ENCODE results near the gene OR51M1.

DNA sequence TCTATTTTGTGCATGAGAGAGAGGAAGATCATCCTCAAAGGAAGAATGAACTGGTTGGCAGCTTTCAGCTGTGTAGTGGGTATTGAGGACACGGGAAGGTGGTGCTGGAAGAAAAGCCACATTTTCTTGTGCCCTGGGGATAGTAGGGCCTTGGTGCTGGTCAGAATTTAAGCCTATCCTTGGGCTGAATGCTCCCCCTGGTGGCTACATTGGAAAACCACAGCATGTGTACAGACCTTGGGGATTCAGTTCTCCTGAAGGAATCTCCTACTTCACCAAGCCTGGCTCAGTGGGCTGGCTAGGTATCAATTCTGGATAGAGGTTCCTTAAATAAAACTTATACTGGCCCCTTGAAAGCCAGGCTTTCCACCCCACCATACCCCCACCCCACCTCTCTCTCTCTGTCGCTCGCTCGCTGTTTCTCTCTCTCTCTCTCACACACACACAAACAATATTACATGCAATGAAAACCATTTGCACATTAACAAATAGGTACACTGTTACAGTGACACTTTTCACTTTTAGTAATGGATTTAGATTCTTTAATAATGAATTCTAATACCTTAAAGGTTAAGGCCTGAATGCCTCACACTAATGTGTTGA is 2.8 kb upstream of the OR51M1 start:
- TF ChIP-seq POLR2A (IDR thresholded peaks at IDR 0.05): no peak
- TF ChIP-seq, protein P1, sequence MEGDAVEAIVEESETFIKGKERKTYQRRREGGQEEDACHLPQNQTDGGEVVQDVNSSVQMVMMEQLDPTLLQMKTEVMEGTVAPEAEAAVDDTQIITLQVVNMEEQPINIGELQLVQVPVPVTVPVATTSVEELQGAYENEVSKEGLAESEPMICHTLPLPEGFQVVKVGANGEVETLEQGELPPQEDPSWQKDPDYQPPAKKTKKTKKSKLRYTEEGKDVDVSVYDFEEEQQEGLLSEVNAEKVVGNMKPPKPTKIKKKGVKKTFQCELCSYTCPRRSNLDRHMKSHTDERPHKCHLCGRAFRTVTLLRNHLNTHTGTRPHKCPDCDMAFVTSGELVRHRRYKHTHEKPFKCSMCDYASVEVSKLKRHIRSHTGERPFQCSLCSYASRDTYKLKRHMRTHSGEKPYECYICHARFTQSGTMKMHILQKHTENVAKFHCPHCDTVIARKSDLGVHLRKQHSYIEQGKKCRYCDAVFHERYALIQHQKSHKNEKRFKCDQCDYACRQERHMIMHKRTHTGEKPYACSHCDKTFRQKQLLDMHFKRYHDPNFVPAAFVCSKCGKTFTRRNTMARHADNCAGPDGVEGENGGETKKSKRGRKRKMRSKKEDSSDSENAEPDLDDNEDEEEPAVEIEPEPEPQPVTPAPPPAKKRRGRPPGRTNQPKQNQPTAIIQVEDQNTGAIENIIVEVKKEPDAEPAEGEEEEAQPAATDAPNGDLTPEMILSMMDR (IDR thresholded peaks at IDR 0.05): peak; percentile 55 to 76 (median 60)

All from right lobe of liver (tissue), 4 donors.